Amniotic epithelial cell (primary cell): ENCODE measurements around the gene AXIN1.
"Not testable (repeated sequence)": the region's sequence is repeated elsewhere in the genome, so short reads cannot be mapped to it uniquely, and the experiment has no call there.

ENCODE experiments used
- DNase-seq: peaks from one replicate; pipeline ENCODE4 v3.0.0-alpha.2; 2010; ENCODE audit warnings: low read depth

The AXIN1 gene

GRCh38 chr16:369275-369865, 16.8 kb upstream of the AXIN1 start:
- DNase-seq = peak; percentile 33

- DNase-seq = no peak
Observed at GRCh38 chr16:368388-369158, 16.1 kb upstream of the AXIN1 start.

GRCh38 chr16:367333-367903, 14.9 kb upstream of the AXIN1 start:
- no peak for DNase-seq

GRCh38 chr16:366476-366875, 14.0 kb upstream of the AXIN1 start:
- no peak for DNase-seq

GRCh38 chr16:364595-365491, 12.3 kb upstream of the AXIN1 start:
- no peak for DNase-seq

- DNase-seq = no peak
Observed at GRCh38 chr16:363766-364490, 11.4 kb upstream of the AXIN1 start.

GRCh38 chr16:363110-363765, 10.7 kb upstream of the AXIN1 start:
- no peak for DNase-seq

- not testable (repeated sequence) for DNase-seq
Observed at GRCh38 chr16:362702-362999, 10.1 kb upstream of the AXIN1 start.

- peak; percentile 59 for DNase-seq
Observed at GRCh38 chr16:361872-362701, 9.6 kb upstream of the AXIN1 start.

GRCh38 chr16:361341-361871, 8.9 kb upstream of the AXIN1 start:
- DNase-seq = no peak

GRCh38 chr16:360698-361336, 8.3 kb upstream of the AXIN1 start:
- no peak for DNase-seq

- DNase-seq = no peak
Observed at GRCh38 chr16:359871-360697, 7.6 kb upstream of the AXIN1 start.

GRCh38 chr16:359067-359763, 6.7 kb upstream of the AXIN1 start:
- DNase-seq = no peak

- DNase-seq = no peak
Observed at GRCh38 chr16:356741-357140, 4.2 kb upstream of the AXIN1 start.

GRCh38 chr16:354971-355461, 2.5 kb upstream of the AXIN1 start:
- no peak for DNase-seq

GRCh38 chr16:354291-354881, 1.9 kb upstream of the AXIN1 start:
- no peak for DNase-seq

GRCh38 chr16:353404-354290, 1.1 kb upstream of the AXIN1 start:
- no peak for DNase-seq
